ENCODE results near the gene DNA2.
"Not testable (repeated sequence)": the region's sequence is repeated elsewhere in the genome, so short reads cannot be mapped to it uniquely, and the experiment has no call there.

DNA2 gene

GRCh38 chr10:68449698-68450097 is 22.1 kb downstream of the DNA2 start:
- not testable (repeated sequence) for DNase-seq (ENCODE audit: low read depth)

GRCh38 chr10:68446179-68446578 is 25.6 kb downstream of the DNA2 start:
- no peak for DNase-seq (ENCODE audit: low read depth)

- DNase-seq (ENCODE audit: low read depth), result no peak
These were observed 28.8 kb downstream of the DNA2 start for GRCh38 chr10:68442971-68443370.

- no peak for DNase-seq (ENCODE audit: low read depth)
These were observed 30.9 kb downstream of the DNA2 start for GRCh38 chr10:68440898-68441297.

- DNase-seq (ENCODE audit: low read depth), result no peak
These were observed 36.0 kb downstream of the DNA2 start for GRCh38 chr10:68435803-68436202.

GRCh38 chr10:68434657-68435056 is 37.1 kb downstream of the DNA2 start:
- no peak for DNase-seq (ENCODE audit: low read depth)

GRCh38 chr10:68428396-68429104 is 43.2 kb downstream of the DNA2 start:
- DNase-seq (ENCODE audit: low read depth), result no peak

GRCh38 chr10:68424454-68425014 is 47.2 kb downstream of the DNA2 start:
- no peak for DNase-seq (ENCODE audit: low read depth)

GRCh38 chr10:68423522-68423921 is 48.3 kb downstream of the DNA2 start:
- no peak for DNase-seq (ENCODE audit: low read depth)

GRCh38 chr10:68419376-68419775 is 52.4 kb downstream of the DNA2 start:
- DNase-seq (ENCODE audit: low read depth), result no peak

- DNase-seq (ENCODE audit: low read depth), result no peak
These were observed 62.8 kb downstream of the DNA2 start for GRCh38 chr10:68408898-68409518.

GRCh38 chr10:68406815-68407548 is 64.8 kb downstream of the DNA2 start, which contains the start of gene RUFY2:
RUFY2 (minus strand) TSS chr10:68407277; CDS start chr10:68407189, 88 bp downstream.
- DNase-seq (ENCODE audit: low read depth), result peak; percentile 14

- peak; percentile 54 for DNase-seq (ENCODE audit: low read depth)
These were observed 65.5 kb downstream of the DNA2 start for GRCh38 chr10:68406111-68406814.

GRCh38 chr10:68403701-68404100 is 68.1 kb downstream of the DNA2 start:
- DNase-seq (ENCODE audit: low read depth), result no peak

GRCh38 chr10:68402276-68402675 is 69.5 kb downstream of the DNA2 start:
- DNase-seq (ENCODE audit: low read depth), result no peak

GRCh38 chr10:68397005-68397404 is 74.8 kb downstream of the DNA2 start:
- no peak for DNase-seq (ENCODE audit: low read depth)

- no peak for DNase-seq (ENCODE audit: low read depth)
These were observed 86.0 kb downstream of the DNA2 start for GRCh38 chr10:68385740-68386139.

GRCh38 chr10:68371604-68372003 is 100.2 kb downstream of the DNA2 start:
- no peak for DNase-seq (ENCODE audit: low read depth)

GRCh38 chr10:68367121-68367520 is 104.7 kb downstream of the DNA2 start:
- DNase-seq (ENCODE audit: low read depth), result no peak

- no peak for DNase-seq (ENCODE audit: low read depth)
These were observed 105.2 kb downstream of the DNA2 start for GRCh38 chr10:68366600-68366999.

GRCh38 chr10:68365611-68366010 is 106.2 kb downstream of the DNA2 start:
- DNase-seq (ENCODE audit: low read depth), result no peak
